SK-N-SH (cell line): ENCODE data around the gene HES2. TPM values are rescaled to one million over a fixed set of nuclear protein-coding genes. Genes with fewer than 3 reads are reported as not detected.
"Not testable (repeated sequence)": the region's sequence is repeated elsewhere in the genome, so short reads cannot be mapped to it uniquely, and the experiment has no call there.

Experiments used
- CTCF ChIA-PET: fragments of 300-600, 350-600 bp; formaldehyde crosslinking; extraction: SDS; loops from one replicate; lab custom pipeline; 2021; lab: Yijun Ruan, JAX
- POLR2A ChIA-PET: fragments of 350-600 bp; sonication (Branson Sonifier 250); formaldehyde crosslinking; extraction: SDS; loops from one replicate; lab custom pipeline; 2020; ENCODE audit warnings: antibody characterized with exemption, inconsistent platforms; lab: Yijun Ruan, JAX
- DNase-seq: peaks from one replicate; pipeline ENCODE4 v3.0.0; 2012
- H2AFZ ChIP-seq: fragments of 200-600 bp; sonication (generic); 2 replicates; pipeline ENCODE4 v1.8.1; 2016; ENCODE audit warnings: antibody characterized with exemption, mild to moderate bottlenecking, low read depth
- H3F3A ChIP-seq: fragments of 200-600 bp; sonication (generic); replicated peaks from 2 replicates; pipeline ENCODE3; 2016; ENCODE audit warnings: antibody characterized with exemption, mild to moderate bottlenecking; ENCODE audit not compliant: insufficient read depth
- H3K27ac ChIP-seq, 2 experiments: fragments of 200-500 bp in 1 of 2; fragments of 200-600 bp in 1 of 2; sonication (Bioruptor generic) in 1 of 2; sonication (generic), shearing (Covaris generic) in 1 of 2; 2 replicates each; pipeline versions ENCODE4 v1.5.1 to v1.6.1; 2014 to 2016; ENCODE audit warnings: low read depth in 2 of 2, inconsistent platforms in 1 of 2, low read length in 1 of 2, mild to moderate bottlenecking in 1 of 2, mixed read lengths in 1 of 2
- H3K27me3 ChIP-seq: fragments of 200-600 bp; sonication (generic), shearing (Covaris generic); 2 replicates; pipeline ENCODE4 v1.6.1; 2016; ENCODE audit warnings: mixed run types; ENCODE audit not compliant: insufficient read depth
- H3K36me3 ChIP-seq, 2 experiments: fragments of 200-500 bp in 1 of 2; fragments of 200-600 bp in 1 of 2; sonication (Bioruptor generic) in 1 of 2; sonication (generic) in 1 of 2; replicated peaks in 1 of 2; 2 replicates each; pipeline versions ENCODE3 to v1.5.1; 2014 to 2016; ENCODE audit warnings: low read length in 1 of 2, mild to moderate bottlenecking in 1 of 2; ENCODE audit not compliant: insufficient read depth in 2 of 2, control insufficient read depth in 1 of 2
- H3K4me1 ChIP-seq, 2 experiments: fragments of 200-500 bp in 1 of 2; fragments of 200-600 bp in 1 of 2; sonication (Bioruptor generic) in 1 of 2; sonication (generic), shearing (Covaris generic) in 1 of 2; 2 replicates each; pipeline versions ENCODE4 v1.5.1 to v1.6.1; 2014 to 2016; ENCODE audit warnings: low read depth in 1 of 2, low read length in 1 of 2, mixed run types in 1 of 2; ENCODE audit not compliant: insufficient read depth in 2 of 2, control insufficient read depth in 1 of 2
- H3K4me2 ChIP-seq: fragments of 200-600 bp; sonication (generic), shearing (Covaris generic); 2 replicates; pipeline ENCODE4 v1.6.1; 2017; ENCODE audit warnings: mixed run types
- H3K4me3 ChIP-seq, 2 experiments: fragments of 200-500 bp in 1 of 2; fragments of 200-600 bp in 1 of 2; sonication (Bioruptor generic) in 1 of 2; sonication (generic), shearing (Covaris generic) in 1 of 2; 2 replicates each; pipeline versions ENCODE4 v1.5.1 to v1.8.1; 2014 to 2016; ENCODE audit warnings: low read depth in 2 of 2, inconsistent platforms in 1 of 2, low read length in 1 of 2, mild to moderate bottlenecking in 1 of 2, mixed read lengths in 1 of 2, moderate library complexity in 1 of 2
- H3K79me2 ChIP-seq: fragments of 200-600 bp; sonication (generic); 2 replicates; pipeline ENCODE4 v1.8.1; 2017; ENCODE audit warnings: mild to moderate bottlenecking; ENCODE audit not compliant: insufficient read depth
- H3K9ac ChIP-seq: fragments of 200-600 bp; sonication (generic); 2 replicates; pipeline ENCODE4 v1.6.1; 2017; ENCODE audit warnings: mixed run types
- H3K9me2 ChIP-seq: fragments of 200-600 bp; sonication (generic); 2 replicates; pipeline ENCODE4 v1.6.1; 2017; ENCODE audit warnings: mixed run types
- H3K9me3 ChIP-seq: fragments of 200-600 bp; sonication (generic); 2 replicates; pipeline ENCODE4 v1.6.1; 2017; ENCODE audit warnings: mixed run types, mild to moderate bottlenecking, moderate library complexity
- H4K20me1 ChIP-seq: fragments of 200-600 bp; sonication (generic); 2 replicates; pipeline ENCODE4 v1.6.1; 2017; ENCODE audit warnings: mild to moderate bottlenecking, mixed run types; ENCODE audit not compliant: insufficient read depth
- ELF1 ChIP-seq: IDR thresholded peaks from 2 replicates; pipeline ENCODE4 v1.4.0; 2012
- EP300 ChIP-seq, 2 experiments: IDR thresholded peaks; 2 replicates each; pipeline versions ENCODE4 v1.4.0 to v1.6.1; 2012; ENCODE audit warnings: borderline replicate concordance in 1 of 2, low read depth in 1 of 2, low read length in 1 of 2
- EZH2phosphoT487 ChIP-seq: fragments of 200-600 bp; sonication (generic); IDR thresholded peaks from 2 replicates; pipeline ENCODE4 v1.6.1; 2017; ENCODE audit warnings: low read depth, mixed run types, mild to moderate bottlenecking, antibody characterized with exemption, moderate library complexity, borderline replicate concordance
- MEF2A ChIP-seq: IDR thresholded peaks from 2 replicates; pipeline ENCODE4 v1.4.0; 2012; ENCODE audit warnings: low read depth, borderline replicate concordance
- RAD21 ChIP-seq: IDR thresholded peaks from 2 replicates; pipeline ENCODE4 v1.6.1; 2012; ENCODE audit warnings: mild to moderate bottlenecking, low read length
- TAF1 ChIP-seq: IDR thresholded peaks from 2 replicates; pipeline ENCODE4 v1.6.1; 2012; ENCODE audit warnings: low read depth, mild to moderate bottlenecking, low read length, moderate library complexity, borderline replicate concordance
- TCF12 ChIP-seq: IDR thresholded peaks from 2 replicates; pipeline ENCODE4 v1.4.0; 2012
- YY1 ChIP-seq: IDR thresholded peaks from 2 replicates; pipeline ENCODE4 v1.4.0; 2012; ENCODE audit warnings: low read depth, mild to moderate bottlenecking
- WGBS: methylation state at CpG from one replicate; pipeline ENCODE4 v1.1.6; 2017; ENCODE audit warnings: low lambda C conversion rate; 5-methylcytosine and 5-hydroxymethylcytosine counted together
- polyA plus RNA-seq, 3 experiments: library from polyadenylated mRNA; depleted of rRNA; stranded (reverse); fragments of >200 nt; gene quantifications; 2 replicates each; pipeline ENCODE4 v1.2.3, GENCODE V29; 2012

The HES2 gene
- polyA plus RNA-seq, 1 of the 3 experiments (the other 2 are of a cell fraction), result 0.03 TPM

DNA sequence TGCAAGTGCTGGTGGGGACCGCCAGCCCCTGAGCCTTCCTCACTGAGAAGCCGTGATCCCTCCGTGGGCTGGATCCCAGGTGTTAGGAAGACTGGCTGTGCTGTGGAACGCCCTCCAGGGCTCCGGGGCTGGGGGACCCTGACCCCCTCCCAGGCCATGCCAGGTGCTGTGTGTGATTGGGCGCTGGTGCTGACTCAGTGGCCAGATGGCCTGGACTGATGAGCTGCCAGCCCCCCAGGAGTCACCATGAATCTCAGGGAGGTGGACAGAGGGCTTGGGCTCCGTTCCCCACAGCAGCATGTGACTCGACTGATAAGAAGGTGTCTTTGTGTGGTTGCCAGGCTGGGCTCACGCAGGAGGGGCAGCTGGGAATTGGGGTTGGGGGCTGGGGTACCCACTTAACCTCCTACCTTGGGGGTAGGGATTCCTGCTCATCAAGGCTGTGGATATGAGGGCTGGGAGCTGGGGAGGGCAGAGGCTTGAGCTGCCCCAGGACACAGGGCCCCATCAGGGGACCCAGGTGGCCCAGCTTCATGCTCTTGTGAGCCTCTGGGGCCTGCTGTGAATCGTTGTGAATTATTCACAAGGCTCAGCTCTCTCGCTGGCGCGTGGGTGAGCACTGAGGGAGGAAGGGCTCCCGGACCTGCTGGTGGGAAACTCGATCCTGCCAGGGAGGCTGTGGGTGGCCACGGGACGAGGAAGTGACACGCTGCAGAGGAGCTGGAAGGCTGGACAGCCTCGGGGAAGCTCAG lies 10.1 kb upstream of the HES2 start:
- H3K4me2 ChIP-seq, H3K27ac ChIP-seq, H3F3A ChIP-seq, H3K4me3 ChIP-seq, H3K9me3 ChIP-seq, DNase-seq, H3K79me2 ChIP-seq, H3K9me2 ChIP-seq, H3K27me3 ChIP-seq, H4K20me1 ChIP-seq, H3K36me3 ChIP-seq, H3K9ac ChIP-seq, H3K4me1 ChIP-seq, H2AFZ ChIP-seq: not testable (repeated sequence)
- WGBS, result 100% methylated on average over 2 of the region's 19 CpGs
- POLR2A ChIA-PET, result interaction anchor here (1.2 kb wide), 1 partner anchor 184 kb away, joined by 4 read pairs; no protein-coding TSS in a partner anchor
- CTCF ChIA-PET, result interaction anchor here (0.7 to 3.3 kb wide), 8 partner anchors 7 to 183 kb away, joined by 3 to 13 read pairs (median 3); partner anchors contain the start of gene HES2

DNA sequence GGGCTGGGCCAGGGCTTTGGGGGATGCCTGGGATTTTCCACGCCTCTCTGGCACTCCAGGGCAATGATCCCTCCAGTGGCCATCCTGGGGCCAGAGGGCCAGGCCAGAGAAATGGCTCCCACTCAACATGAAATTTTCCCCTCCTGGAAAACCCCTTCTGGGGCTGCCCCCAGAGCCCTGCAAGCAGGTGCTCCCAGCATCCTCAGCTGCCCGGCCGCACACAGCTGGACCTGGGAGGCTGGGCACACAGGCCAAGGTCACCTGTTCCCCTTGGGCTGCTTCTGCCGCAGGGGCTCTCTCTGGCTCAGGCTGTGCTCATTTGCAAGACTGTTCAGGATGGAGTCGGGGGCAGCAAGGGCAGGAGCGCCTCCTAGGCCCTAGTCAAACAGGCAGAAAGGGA lies 8.7 kb upstream of the HES2 start:
- no CpG with 5 or more reads among the region's 6 CpGs for WGBS
- POLR2A ChIA-PET, result not testable (repeated sequence)

DNA sequence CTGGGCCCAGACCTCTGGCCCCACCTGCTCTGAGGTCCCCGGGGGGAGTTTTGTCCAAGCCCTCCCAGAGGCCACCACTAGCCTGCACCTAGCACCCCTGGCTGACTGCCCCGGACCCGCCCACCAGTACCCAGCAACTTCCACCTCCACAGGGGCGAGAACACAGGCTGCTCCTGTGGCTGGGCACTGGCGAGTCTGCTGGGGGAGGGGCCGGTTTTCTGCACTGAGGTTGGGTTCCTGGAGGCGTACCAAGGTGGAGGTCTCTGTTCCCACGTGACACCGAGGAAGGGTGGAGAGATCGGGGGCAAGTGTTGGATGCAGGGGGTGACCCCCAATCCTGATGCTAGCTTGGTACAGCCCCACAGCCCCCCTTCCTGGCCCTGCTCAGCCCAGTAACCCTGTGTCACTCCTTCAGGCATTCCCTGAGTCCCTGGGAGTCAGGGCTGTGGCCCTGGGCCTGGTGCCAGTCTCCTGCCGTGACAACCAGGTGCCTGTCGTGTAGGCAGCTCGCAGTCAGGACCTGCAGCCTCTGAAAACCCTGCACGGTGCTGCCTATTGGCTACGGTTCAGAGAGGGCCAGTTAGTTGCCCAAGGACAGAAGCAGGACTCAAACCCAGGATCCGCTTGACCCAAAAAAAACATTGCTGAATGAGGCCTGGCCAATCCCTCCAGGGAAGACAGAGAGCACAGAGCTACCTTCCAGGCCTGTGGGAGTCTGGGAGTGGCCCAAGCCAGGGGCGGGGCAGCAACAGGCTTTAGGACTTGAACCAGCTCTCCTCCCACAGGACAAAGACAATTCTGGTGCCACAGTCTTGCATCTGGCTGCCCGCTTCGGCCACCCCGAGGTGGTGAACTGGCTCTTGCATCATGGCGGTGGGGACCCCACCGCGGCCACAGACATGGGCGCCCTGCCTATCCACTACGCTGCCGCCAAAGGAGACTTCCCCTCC lies 8.0 kb upstream of the HES2 start:
- no peaks in the 10 kb centered on the region for H3K36me3 ChIP-seq
- ChIA-PET CTCF (interaction anchor here (0.9 to 16.1 kb wide), 4 partner anchors 10 to 181 kb away, joined by 4 to 290 read pairs (median 15); no protein-coding TSS in a partner anchor), POLR2A (no interaction called here)
- H3K4me2 ChIP-seq, result no peak overlapping the region
- no peaks in the 10 kb centered on the region for H3K79me2 ChIP-seq
- H3K9me3 ChIP-seq, result no peaks in the 10 kb centered on the region
- DNase-seq, result no peak
- H3K4me1 ChIP-seq, result peaks cover 6 to 14% of the 10 kb centered on the region in 2 experiments; a peak in 1 of 4 replicates
- TF ChIP-seq EP300 (IDR thresholded peaks at IDR 0.05; ENCODE audit: borderline replicate concordance in 1 of 2, low read depth in 1 of 2, low read length in 1 of 2), result no peak
- TF ChIP-seq TAF1, result no peak
- TF ChIP-seq YY1, result no peak
- TF ChIP-seq ELF1, result no peak
- TF ChIP-seq EZH2phosphoT487, result no peak
- TF ChIP-seq TCF12, result no peak
- TF ChIP-seq RAD21, result no peak
- no peak for TF ChIP-seq MEF2A
- H3K9ac ChIP-seq, result no peak overlapping the region
- WGBS, result 80% methylated on average over 7 of the region's 26 CpGs
- no peak overlapping the region for H3K27ac ChIP-seq
- H3K4me3 ChIP-seq, result no peak overlapping the region
- H3K9me2 ChIP-seq, result no peaks in the 10 kb centered on the region
- H3K27me3 ChIP-seq, result peaks cover 17% of the 10 kb centered on the region
- H4K20me1 ChIP-seq, result no peaks in the 10 kb centered on the region
- H3F3A ChIP-seq, result no peaks in the 10 kb centered on the region
- H2AFZ ChIP-seq, result no peak overlapping the region

More for the DNA sequence above, 8.7 kb upstream of the HES2 start:
- not testable (repeated sequence) for H3K4me1 ChIP-seq, H3F3A ChIP-seq, H3K9me2 ChIP-seq, H3K4me3 ChIP-seq, H3K27ac ChIP-seq, H2AFZ ChIP-seq, H4K20me1 ChIP-seq, H3K79me2 ChIP-seq, H3K36me3 ChIP-seq, H3K9ac ChIP-seq, H3K9me3 ChIP-seq, DNase-seq, H3K4me2 ChIP-seq
- H3K27me3 ChIP-seq, result peaks cover 17% of the 10 kb centered on the region
- CTCF ChIA-PET, result interaction anchor here (0.6 to 0.9 kb wide), 3 partner anchors 9 to 25 kb away, joined by 3 to 4 read pairs (median 3); no protein-coding TSS in a partner anchor
